ENCODE measurements around the gene PDE4B.

Gene PDE4B

GRCh38 chr1:65979136-65980044 is 186.7 kb downstream of the PDE4B start:
- no peak for TF ChIP-seq CTCF (IDR thresholded peaks at IDR 0.05; ENCODE audit: low read length, missing control alignments)
- no peak overlapping the region for H3K4me3 ChIP-seq (replicated peaks; ENCODE audit: low read depth, low read length)
- DNase-seq (ENCODE audit: low read depth), result peak; percentile 82

GRCh38 chr1:65980237-65980636 is 187.5 kb downstream of the PDE4B start:
- no peak for DNase-seq (ENCODE audit: low read depth)
- no peak overlapping the region for H3K4me3 ChIP-seq (replicated peaks; ENCODE audit: low read depth, low read length)
- TF ChIP-seq CTCF (IDR thresholded peaks at IDR 0.05; ENCODE audit: low read length, missing control alignments), result no peak

- TF ChIP-seq CTCF (IDR thresholded peaks at IDR 0.05; ENCODE audit: low read length, missing control alignments), result no peak
- no peak overlapping the region for H3K4me3 ChIP-seq (replicated peaks; ENCODE audit: low read depth, low read length)
- no peak for DNase-seq (ENCODE audit: low read depth)
Measured at GRCh38 chr1:65983500-65983899, 190.8 kb downstream of the PDE4B start.

- no peak overlapping the region for H3K4me3 ChIP-seq (replicated peaks; ENCODE audit: low read depth, low read length)
- TF ChIP-seq CTCF (IDR thresholded peaks at IDR 0.05; ENCODE audit: low read length, missing control alignments), result no peak
- DNase-seq (ENCODE audit: low read depth), result no peak
Measured at GRCh38 chr1:65985393-65986066, 192.8 kb downstream of the PDE4B start.

GRCh38 chr1:65986146-65986545 is 193.5 kb downstream of the PDE4B start:
- DNase-seq (ENCODE audit: low read depth), result no peak
- H3K4me3 ChIP-seq (replicated peaks; ENCODE audit: low read depth, low read length), result no peak overlapping the region
- TF ChIP-seq CTCF (IDR thresholded peaks at IDR 0.05; ENCODE audit: low read length, missing control alignments), result no peak

GRCh38 chr1:65990161-65990560 is 197.5 kb downstream of the PDE4B start:
- TF ChIP-seq CTCF (IDR thresholded peaks at IDR 0.05; ENCODE audit: low read length, missing control alignments), result no peak
- no peak overlapping the region for H3K4me3 ChIP-seq (replicated peaks; ENCODE audit: low read depth, low read length)
- no peak for DNase-seq (ENCODE audit: low read depth)

Measured in fibroblast of pulmonary artery (primary cell).